Measurements from ENCODE around the gene EHD2.

DNA sequence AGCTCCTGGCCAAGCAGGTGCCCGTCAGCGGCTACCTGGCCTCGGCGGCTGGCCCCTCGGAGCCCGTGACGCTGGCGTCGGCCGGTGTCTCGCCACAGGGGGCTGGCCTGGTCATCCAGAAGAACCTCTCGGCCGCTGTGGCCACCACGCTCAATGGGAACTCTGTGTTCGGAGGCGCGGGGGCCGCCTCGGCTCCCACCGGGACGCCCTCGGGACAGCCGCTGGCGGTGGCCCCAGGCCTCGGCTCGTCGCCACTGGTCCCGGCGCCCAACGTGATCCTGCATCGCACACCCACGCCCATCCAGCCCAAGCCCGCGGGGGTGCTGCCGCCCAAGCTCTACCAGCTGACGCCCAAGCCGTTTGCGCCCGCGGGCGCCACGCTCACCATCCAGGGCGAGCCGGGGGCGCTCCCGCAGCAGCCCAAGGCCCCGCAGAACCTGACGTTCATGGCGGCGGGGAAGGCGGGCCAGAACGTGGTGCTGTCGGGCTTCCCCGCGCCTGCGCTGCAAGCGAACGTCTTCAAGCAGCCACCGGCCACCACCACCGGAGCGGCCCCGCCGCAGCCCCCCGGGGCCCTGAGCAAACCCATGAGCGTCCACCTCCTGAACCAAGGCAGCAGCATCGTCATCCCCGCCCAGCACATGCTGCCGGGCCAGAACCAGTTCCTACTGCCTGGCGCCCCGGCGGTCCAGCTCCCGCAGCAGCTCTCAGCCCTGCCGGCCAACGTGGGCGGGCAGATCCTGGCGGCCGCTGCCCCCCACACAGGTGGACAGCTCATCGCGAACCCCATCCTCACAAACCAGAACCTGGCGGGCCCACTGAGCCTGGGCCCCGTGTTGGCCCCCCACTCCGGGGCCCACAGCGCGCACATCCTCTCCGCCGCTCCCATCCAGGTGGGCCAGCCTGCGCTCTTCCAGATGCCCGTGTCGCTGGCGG is 33.0 kb upstream of the EHD2 start:
- TF ChIP-seq, protein P1, sequence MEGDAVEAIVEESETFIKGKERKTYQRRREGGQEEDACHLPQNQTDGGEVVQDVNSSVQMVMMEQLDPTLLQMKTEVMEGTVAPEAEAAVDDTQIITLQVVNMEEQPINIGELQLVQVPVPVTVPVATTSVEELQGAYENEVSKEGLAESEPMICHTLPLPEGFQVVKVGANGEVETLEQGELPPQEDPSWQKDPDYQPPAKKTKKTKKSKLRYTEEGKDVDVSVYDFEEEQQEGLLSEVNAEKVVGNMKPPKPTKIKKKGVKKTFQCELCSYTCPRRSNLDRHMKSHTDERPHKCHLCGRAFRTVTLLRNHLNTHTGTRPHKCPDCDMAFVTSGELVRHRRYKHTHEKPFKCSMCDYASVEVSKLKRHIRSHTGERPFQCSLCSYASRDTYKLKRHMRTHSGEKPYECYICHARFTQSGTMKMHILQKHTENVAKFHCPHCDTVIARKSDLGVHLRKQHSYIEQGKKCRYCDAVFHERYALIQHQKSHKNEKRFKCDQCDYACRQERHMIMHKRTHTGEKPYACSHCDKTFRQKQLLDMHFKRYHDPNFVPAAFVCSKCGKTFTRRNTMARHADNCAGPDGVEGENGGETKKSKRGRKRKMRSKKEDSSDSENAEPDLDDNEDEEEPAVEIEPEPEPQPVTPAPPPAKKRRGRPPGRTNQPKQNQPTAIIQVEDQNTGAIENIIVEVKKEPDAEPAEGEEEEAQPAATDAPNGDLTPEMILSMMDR (IDR thresholded peaks at IDR 0.05) = no peak
- TF ChIP-seq POLR2A (IDR thresholded peaks at IDR 0.05) (no peak), POLR2AphosphoS5 (IDR thresholded peaks at IDR 0.05) (no peak)

All from suprapubic skin (tissue), 4 donors.